DMS79 (cell line): ENCODE results near the gene IP6K2.
"Not testable (repeated sequence)": the region's sequence is repeated elsewhere in the genome, so short reads cannot be mapped to it uniquely, and the experiment has no call there.

Source experiments
- DNase-seq: peaks from one replicate; lab custom pipeline; 2025; lab: John Stamatoyannopoulos, UW

Gene IP6K2

DNA sequence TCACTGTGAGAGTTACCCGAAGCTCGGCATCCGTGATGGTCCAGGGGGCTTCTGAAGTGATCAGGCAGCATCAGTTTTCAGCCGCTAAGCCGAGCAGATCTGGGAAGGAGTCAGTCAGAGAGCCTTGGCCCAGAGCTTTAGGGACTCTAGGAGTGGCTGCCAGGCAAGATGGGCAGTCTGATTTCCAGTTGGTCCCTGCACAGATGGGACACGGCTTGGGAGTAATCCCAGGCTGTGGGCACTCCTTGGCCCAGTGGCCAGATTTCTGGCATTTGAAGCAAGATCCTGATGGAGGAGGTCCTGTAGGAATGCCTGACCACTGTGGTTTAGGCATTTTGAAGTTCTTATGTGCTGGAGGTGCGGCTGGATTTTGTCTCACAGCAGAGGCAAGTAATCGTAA lies 10.5 kb upstream of the IP6K2 start:
- no peak for DNase-seq

DNA sequence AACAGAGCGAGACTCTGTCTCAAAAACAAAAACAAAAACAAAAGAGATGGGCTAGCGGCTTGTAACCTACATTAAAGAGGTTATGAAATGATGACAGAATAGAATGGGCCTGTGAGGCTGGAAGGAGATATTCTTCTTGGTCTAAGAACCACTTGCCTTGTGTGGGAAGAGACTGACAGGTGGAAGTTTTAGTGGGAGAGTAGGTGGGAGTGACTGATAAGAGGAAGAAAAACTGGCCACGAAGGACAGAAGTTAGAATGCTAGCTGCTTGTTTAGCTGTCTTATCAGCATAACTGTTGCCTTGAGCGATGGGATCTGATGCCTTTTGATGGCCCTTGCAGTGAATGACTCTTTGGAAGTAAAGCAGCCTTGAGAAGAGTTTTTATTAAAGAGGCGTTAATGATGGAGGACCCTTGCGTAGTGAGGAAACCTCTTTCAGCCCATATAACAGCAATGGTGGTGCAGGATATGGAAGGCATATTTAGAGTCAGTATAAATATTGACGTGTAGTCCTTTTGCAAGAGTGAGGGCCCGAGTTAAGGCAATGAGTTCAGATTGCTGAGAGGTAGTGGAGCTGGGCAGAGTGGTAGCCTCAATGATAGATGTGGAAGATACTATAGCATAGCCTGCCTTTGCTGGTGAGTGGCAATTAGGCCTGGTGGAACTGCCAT lies 8.3 kb upstream of the IP6K2 start:
- not testable (repeated sequence) for DNase-seq

DNA sequence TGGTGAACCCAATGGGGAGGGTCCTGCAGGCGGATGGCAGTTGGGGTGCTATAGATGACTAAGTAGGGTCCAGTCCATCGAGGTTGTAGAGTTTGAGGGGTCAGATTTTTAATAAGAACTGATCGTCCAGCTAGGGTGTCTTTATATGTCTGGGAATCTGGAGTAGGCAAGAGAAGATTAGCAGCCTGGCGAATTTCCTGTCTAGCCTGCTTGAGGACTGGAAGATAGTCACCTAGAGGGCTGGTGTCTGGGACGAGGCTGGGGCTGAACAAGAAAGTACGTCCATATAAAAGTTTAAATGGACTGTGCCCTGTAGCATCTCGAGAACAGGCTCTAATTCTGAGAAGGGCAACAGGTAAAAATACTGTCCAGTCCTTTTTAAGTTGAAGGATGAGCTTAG lies 6.7 kb upstream of the IP6K2 start:
- no peak for DNase-seq

DNA sequence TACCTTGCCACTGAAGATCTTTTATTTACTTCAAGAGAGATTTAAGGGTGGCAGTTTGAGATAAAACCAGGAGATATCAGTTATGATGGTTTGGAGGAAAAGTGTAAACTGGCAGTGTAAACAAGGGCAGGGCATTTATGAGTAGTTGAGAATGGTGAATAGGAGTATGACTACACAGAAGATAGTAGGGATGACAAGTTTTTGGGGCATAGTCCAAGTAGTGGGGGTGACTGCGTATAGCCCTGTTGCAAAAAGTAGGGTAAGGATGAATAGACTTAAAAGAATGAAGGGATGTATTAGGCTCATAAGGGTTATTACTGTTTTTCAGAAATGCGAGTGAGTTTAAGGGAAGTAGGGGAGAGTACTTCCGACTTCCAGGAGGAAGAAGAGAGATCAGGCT lies 6.3 kb upstream of the IP6K2 start:
- DNase-seq: not testable (repeated sequence)

DNA sequence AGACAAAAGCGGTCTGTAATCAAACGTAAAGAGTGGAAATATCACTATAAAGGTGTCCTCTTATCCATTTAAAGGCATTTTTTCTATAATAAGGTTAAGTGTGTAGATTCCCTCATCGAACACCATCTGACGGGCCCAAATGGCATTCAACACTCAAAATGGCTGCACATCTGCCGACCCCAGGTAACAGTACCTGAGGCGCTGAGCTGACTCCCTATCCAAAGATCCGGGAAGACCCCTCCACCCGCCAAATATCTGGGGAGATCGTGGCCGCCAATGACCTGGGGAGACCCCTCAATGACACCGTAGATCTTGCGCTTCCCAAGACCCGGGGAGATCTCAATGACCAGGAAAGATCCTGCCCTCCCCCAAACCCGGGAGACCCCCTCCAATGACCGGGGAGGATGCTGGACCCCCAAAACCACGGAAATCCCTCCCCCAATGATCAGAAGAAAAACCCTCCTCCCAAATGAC lies 476 bp downstream of the IP6K2 start:
- peak; percentile 13 for DNase-seq

GRCh38 chr3:48715174-48715800 lies 1.7 kb downstream of the IP6K2 start:
- no peak for DNase-seq

GRCh38 chr3:48711727-48712126 lies 5.3 kb downstream of the IP6K2 start:
- peak; percentile 47 for DNase-seq

DNA sequence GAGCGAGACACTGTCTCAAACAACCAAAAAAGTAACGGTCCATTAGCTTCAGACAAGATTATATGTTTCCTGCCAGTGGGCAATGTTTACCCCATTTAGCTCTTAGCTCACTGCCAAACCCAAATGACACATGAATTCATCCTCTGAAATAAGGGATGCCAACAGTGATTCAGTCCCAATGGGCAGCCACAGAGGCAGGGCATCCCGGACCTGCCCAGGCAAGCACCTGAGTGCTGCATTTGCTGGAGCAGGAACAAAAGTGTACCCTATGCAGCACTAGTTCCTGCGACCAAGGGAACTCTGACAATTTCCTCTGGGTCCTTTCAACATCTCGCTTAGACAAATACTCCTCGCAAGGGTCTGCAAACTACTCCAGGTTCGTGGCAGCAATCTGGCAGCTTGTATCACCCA lies 8.0 kb downstream of the IP6K2 start:
- no peak for DNase-seq

DNA sequence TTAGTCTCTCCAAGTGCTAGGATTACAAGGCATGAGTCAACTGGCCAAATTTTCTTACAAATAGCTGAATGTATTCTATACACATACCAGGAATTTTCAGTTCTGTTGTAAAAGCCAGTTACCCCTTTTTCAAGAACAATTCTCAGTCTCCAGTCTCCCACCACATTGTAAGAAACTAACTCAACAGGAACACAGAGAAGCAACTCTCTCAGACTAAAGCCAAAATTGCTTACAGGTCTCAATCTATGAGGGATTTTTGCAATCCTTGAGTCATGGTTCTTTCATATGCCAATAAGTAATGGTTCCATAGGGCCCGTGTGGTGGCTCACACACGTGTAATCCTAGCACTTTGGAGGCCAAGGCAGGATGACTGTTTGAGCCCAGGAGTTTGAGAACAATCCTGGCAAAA lies 8.5 kb downstream of the IP6K2 start:
- DNase-seq: no peak

- DNase-seq: no peak
Observed at GRCh38 chr3:48707157-48707556, 9.9 kb downstream of the IP6K2 start.

GRCh38 chr3:48702320-48702920 lies 14.6 kb downstream of the IP6K2 start:
- DNase-seq: no peak

DNA sequence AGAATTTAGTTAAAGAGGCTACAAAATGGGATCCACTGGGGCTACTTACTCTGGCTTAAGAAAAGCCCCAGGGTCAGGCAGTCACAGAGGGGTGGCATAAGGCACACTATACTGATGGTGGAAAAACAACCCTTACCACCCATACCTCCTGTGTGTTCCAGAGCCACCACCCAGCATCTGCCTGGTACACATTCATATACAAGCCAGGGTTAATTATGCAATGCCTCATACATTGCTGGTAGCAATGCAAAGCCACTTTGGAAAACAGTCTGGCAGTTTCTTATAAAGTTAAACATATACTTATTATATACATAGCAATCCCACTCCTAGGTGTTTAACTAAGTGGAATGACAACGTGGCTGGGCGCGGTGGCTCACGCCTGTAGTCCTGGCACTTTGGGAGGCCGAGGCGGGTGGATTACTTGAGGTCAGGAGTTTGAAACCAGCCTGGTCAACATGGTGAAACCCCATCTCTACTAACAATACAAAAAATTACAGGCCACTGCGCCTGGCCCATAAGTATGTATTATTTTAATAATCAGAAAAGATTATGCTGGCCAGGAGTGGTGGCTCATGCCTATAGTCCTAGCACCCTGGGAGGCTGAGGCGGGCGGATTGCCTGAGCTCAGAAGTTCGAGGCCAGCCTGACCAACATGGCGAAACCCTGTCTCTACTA lies 16.2 kb downstream of the IP6K2 start:
- DNase-seq: no peak

- DNase-seq: no peak
Observed at GRCh38 chr3:48698891-48699290, 18.1 kb downstream of the IP6K2 start.

DNA sequence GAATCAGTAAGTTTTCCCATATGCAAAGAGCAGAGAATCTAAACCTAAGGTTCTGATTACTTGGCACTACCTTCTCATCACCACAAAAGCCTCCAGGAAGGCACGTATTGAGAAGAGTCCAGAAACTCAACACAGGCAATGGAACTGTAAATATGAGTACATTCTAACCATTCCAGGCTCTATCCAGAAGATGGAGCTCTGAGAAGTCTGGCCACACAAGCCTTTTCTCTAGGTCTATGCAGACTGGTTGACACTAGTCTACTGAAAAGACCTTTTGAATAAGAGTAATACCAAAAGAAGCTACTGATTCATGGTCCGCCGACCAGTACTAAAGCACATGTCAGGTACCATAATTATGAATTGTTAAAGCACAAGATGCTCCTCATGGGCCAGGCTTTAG lies 19.1 kb downstream of the IP6K2 start:
- no peak for DNase-seq

- DNase-seq: no peak
Observed at GRCh38 chr3:48696601-48697000, 20.4 kb downstream of the IP6K2 start.

DNA sequence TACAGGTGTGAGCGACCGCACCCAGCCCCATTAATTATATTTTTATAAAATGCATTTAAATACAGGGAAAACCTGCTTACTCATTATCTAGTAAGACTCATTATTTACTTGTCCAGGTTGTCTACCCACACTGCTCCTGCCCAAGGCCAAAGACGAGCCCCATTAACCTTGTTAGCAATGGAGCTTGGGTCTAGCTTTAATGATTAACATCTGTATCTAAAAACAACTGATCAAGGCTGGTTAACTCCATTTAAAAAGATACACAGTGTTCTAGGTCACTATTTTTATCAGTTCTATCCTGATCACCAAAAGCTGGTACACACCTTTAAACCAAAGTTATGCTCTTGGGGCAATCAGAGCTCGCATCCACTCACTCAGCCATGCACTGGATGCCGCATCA lies 20.9 kb downstream of the IP6K2 start:
- no peak for DNase-seq

GRCh38 chr3:48695393-48695753 lies 21.6 kb downstream of the IP6K2 start:
- DNase-seq: no peak

DNA sequence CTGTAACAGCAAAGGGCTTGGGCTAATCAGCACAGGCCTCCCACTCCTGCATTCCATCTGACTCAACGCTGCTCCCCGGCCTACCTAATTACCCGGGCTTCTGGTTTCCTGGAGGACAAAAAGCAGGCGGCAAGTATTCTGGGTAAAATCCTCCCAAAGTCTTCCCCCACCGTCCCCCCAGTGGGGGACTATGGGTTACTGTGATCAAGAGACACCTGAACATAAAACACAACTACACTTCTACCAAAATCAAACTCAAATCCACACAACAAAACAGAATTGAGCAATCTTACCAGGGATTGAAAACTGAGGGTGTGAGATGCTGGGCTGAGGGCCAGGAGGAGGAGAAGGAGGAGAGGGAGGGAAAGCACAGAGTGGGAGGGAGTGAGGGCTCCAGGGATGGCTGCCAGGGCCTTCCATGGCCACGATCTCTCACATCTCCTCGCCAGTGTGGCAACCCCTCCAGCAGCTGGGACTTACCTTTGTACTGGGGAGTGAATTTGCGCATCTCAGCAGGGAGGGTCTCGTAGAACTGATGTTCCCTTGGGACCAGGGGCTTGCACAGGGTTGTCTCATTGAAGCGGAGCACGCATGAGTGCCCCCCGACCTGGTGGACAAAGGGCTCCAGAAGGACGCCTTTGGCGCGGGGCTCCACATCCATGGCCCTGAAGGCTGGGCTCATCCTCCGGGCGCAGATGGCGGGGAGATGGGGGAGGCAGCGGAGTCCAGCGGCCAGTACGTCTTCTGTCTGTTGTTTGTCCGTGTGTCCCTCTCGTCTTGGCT lies 22.2 kb downstream of the IP6K2 start:
- DNase-seq: no peak

- DNase-seq: no peak
Observed at GRCh38 chr3:48693826-48694225, 23.2 kb downstream of the IP6K2 start.

DNA sequence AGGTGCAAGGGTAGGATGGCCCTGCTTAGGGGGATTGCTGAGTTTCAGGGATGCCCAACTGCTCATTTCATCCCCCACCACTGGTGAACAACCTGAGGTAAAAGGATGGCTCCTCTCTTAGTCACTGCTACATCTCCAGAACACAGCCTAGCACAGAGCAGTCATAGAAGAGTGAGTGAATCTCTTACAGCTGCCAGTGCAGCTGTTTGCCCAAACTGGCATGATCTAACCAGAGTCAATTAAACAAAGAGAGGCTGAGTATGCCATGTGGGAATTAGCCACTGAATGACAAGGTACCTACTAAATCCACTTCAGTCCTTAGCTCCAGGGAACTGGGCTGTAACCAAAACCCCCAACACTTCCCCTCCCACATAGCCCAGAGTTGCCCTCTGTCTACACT lies 24.5 kb downstream of the IP6K2 start:
- no peak for DNase-seq

GRCh38 chr3:48690846-48691458 lies 26.1 kb downstream of the IP6K2 start:
- no peak for DNase-seq

DNA sequence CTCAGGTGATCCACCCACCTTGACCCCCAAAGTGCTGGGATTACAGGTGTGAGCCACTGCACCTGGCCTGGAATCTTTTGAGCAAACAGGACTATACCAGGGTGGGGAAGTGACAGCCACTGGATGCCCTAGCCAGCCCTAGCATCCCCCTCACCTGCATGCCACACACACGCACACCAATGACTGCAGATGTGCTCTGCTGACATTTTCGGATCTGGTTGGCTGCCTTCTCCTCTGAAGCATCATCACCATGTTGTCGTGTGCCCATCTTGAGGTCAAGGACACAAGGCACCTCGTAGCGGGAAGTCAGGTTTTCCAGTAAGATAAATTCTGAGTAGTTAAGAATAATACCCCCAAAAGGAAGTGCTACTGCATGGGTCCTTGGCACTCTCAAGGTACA lies 27.6 kb downstream of the IP6K2 start:
- DNase-seq: no peak
